Prostate gland (tissue), 2 donors: Measurements from ENCODE around the gene JARID2.

ENCODE experiments used
- POLR2A ChIP-seq: fragments of 450-650 bp; IDR thresholded peaks from one replicate; pipeline ENCODE4 v1.6.1; 2016; ENCODE audit warnings: antibody characterized with exemption, mild to moderate bottlenecking
- POLR2AphosphoS5 ChIP-seq: sonication (generic); formaldehyde crosslinking; IDR thresholded peaks from one replicate; pipeline ENCODE4 v1.6.1; 2017; ENCODE audit warnings: antibody characterized with exemption
- TF ChIP-seq, protein P1 (sequence below), 4 experiments: fragments of 200-600 bp in 2 of 4; fragments of 450-650 bp in 2 of 4; sonication (generic) in 2 of 4; IDR thresholded peaks; 1 replicate in 3 of 4; 2 replicates in 1 of 4; pipeline ENCODE4 v1.5.1; 2016 to 2019; ENCODE audit warnings: antibody characterized with exemption in 4 of 4, mild to moderate bottlenecking in 2 of 4, moderate library complexity in 2 of 4

DNA sequence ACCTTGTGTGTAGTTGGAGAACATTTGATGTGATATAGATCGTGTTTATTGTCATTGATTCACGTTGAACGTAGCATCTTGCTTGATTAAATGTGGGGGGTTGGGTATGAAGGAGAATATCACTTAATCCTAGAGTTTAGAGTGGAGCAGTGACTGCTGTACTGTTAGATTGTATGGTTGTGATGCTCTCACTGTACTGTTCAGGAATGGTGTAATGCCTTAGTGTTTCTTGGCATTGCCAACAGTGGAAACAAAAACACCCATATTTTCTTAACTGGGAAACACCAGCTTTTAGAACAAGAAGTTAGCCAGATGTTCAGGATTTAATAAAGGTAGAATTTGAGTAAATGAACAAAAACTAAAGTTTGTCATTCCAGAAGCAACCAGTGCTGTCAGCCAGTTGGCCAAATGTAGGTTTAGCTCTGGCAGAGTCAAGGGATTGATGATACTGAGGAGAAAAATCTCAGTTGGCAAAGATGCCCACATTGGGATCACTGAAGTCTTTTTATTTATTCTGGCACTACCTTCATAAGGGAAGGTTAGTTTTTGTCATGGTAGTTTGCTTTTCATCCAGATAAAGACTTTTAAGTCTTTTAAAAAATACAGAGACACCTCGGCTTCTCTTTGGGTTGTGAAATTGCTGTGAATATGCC is 129.9 kb downstream of the JARID2 start:
- TF ChIP-seq, protein P1, sequence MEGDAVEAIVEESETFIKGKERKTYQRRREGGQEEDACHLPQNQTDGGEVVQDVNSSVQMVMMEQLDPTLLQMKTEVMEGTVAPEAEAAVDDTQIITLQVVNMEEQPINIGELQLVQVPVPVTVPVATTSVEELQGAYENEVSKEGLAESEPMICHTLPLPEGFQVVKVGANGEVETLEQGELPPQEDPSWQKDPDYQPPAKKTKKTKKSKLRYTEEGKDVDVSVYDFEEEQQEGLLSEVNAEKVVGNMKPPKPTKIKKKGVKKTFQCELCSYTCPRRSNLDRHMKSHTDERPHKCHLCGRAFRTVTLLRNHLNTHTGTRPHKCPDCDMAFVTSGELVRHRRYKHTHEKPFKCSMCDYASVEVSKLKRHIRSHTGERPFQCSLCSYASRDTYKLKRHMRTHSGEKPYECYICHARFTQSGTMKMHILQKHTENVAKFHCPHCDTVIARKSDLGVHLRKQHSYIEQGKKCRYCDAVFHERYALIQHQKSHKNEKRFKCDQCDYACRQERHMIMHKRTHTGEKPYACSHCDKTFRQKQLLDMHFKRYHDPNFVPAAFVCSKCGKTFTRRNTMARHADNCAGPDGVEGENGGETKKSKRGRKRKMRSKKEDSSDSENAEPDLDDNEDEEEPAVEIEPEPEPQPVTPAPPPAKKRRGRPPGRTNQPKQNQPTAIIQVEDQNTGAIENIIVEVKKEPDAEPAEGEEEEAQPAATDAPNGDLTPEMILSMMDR (IDR thresholded peaks at IDR 0.05): no peak
- TF ChIP-seq POLR2A (no peak), POLR2AphosphoS5 (no peak)
